Testis (tissue), 2 donors: ENCODE data around the gene SLC25A20.
"Not testable (repeated sequence)": the region's sequence is repeated elsewhere in the genome, so short reads cannot be mapped to it uniquely, and the experiment has no call there.

ENCODE experiments used
- POLR2A ChIP-seq: fragments of 450-650 bp; IDR thresholded peaks from one replicate; pipeline ENCODE4 v1.6.1; 2017; ENCODE audit warnings: antibody characterized with exemption, mild to moderate bottlenecking, moderate library complexity
- TF ChIP-seq, protein P1 (sequence below), 3 experiments: fragments of 450-650 bp in 2 of 3; fragments of 200-600 bp in 1 of 3; sonication (generic) in 1 of 3; IDR thresholded peaks; one replicate each; pipeline ENCODE4 v1.5.1; 2016 to 2019; ENCODE audit warnings: antibody characterized with exemption in 3 of 3, mild to moderate bottlenecking in 2 of 3, moderate library complexity in 1 of 3

DNA sequence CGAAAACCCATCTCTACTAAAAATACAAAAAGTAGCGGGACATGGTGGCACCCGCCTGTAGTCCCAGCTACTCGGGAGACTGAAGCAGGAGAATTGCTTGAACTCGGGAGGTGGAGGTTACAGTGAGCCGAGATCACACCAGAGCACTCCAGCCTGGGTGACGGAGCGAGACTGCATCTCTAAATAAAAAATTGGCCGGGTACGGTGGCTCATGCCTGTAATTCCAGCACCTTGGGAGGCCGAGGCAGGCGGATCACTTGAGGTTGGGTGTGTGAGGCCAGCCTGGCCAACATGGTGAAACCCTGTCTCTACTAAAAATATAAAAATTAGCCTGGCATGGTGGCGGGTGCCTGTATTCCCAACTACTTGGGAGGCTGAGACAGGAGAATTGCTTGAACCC lies 8.3 kb upstream of the SLC25A20 start:
- TF ChIP-seq, protein P1, sequence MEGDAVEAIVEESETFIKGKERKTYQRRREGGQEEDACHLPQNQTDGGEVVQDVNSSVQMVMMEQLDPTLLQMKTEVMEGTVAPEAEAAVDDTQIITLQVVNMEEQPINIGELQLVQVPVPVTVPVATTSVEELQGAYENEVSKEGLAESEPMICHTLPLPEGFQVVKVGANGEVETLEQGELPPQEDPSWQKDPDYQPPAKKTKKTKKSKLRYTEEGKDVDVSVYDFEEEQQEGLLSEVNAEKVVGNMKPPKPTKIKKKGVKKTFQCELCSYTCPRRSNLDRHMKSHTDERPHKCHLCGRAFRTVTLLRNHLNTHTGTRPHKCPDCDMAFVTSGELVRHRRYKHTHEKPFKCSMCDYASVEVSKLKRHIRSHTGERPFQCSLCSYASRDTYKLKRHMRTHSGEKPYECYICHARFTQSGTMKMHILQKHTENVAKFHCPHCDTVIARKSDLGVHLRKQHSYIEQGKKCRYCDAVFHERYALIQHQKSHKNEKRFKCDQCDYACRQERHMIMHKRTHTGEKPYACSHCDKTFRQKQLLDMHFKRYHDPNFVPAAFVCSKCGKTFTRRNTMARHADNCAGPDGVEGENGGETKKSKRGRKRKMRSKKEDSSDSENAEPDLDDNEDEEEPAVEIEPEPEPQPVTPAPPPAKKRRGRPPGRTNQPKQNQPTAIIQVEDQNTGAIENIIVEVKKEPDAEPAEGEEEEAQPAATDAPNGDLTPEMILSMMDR (IDR thresholded peaks at IDR 0.05) = not testable (repeated sequence)
- not testable (repeated sequence) for TF ChIP-seq POLR2A
